ENCODE measurements around the gene GPR137C.

The GPR137C gene

DNA sequence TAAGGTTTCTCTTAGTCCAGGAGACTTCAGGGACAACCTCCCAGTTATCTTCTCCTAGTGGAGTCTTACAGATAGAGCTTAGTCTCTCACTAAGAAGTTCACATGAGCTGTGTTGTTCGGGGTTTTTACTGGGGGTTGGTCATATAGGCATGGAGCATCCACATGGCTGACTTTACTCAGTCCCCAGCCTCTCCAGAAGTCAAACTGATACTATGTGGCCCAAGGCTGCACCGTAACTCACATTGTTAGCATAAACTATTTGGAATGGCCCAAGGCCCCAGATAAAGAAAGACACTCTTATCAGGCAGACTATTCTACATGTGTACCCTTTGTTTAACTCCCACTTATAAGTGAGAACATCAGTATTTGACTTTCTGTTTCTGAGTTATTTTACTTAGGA, 23.2 kb downstream of the GPR137C start:
- Histone ChIP-seq H3K36me3 (ENCODE audit: insufficient read depth, low read length) (no peaks in the 10 kb centered on the region), H3K4me1 (ENCODE audit: control insufficient read depth, insufficient read depth, low read length) (no peaks in the 10 kb centered on the region), H3K9ac (ENCODE audit: low read depth, low read length) (no peak overlapping the region), H3K9me3 (replicated peaks; ENCODE audit: low read length) (no peaks in the 10 kb centered on the region), H3K27me3 (ENCODE audit: control insufficient read depth, insufficient read depth, low read length) (no peaks in the 10 kb centered on the region), H3K4me3 (ENCODE audit: low read length) (no peak overlapping the region), H3K4me2 (ENCODE audit: low read length) (no peak overlapping the region)

DNA sequence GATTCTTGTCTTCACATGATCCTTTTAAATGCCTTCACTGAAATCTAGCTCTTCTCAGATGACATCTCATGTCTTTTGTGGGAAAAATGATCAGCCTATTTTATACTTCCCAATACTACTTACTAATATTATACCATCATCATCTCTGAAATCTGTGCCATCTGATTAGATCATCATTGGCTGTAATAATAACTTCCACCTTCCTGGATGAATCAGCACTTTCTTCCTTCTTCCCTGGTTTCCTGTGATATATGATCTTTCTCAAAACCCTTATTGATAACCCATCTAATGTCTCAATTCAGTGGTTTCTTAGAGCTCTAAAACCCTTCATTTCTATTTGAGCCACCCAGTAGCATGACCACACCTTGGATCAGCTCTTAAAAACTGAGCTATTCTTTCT, 30.9 kb downstream of the GPR137C start:
- Histone ChIP-seq H3K4me1 (ENCODE audit: control insufficient read depth, insufficient read depth, low read length) (peaks cover 6% of the 10 kb centered on the region), H3K9ac (ENCODE audit: low read depth, low read length) (no peak overlapping the region), H3K4me2 (ENCODE audit: low read length) (no peak overlapping the region), H3K9me3 (replicated peaks; ENCODE audit: low read length) (no peaks in the 10 kb centered on the region), H3K27me3 (ENCODE audit: control insufficient read depth, insufficient read depth, low read length) (no peaks in the 10 kb centered on the region), H3K4me3 (ENCODE audit: low read length) (no peak overlapping the region), H3K36me3 (ENCODE audit: insufficient read depth, low read length) (no peaks in the 10 kb centered on the region)

DNA sequence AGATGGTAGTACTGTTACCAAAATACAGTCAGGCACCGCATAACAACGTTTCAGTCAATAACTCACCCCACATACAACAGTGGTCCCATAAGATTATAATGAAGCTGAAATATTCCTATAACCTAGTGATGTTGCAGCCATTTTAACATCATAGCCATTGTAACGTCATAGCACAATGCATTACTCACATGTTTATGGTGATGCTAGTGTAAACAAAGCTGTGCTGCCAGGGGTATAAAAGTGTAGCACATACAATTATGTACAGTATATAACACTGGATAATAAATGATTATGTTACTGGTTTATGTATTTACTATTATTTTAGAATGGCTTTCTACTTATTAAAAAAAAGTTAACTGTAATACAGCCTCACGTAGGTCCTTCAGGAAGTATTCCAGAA, 37.0 kb downstream of the GPR137C start:
- H3K9ac ChIP-seq (ENCODE audit: low read depth, low read length) = no peak overlapping the region
- no peaks in the 10 kb centered on the region for H3K36me3 ChIP-seq (ENCODE audit: insufficient read depth, low read length)
- H3K4me1 ChIP-seq (ENCODE audit: control insufficient read depth, insufficient read depth, low read length) = no peaks in the 10 kb centered on the region
- H3K27me3 ChIP-seq (ENCODE audit: control insufficient read depth, insufficient read depth, low read length) = no peaks in the 10 kb centered on the region
- H3K4me2 ChIP-seq (ENCODE audit: low read length) = no peak overlapping the region
- H3K9me3 ChIP-seq (replicated peaks; ENCODE audit: low read length) = no peaks in the 10 kb centered on the region
- H3K4me3 ChIP-seq (ENCODE audit: low read length) = no peak overlapping the region

DNA sequence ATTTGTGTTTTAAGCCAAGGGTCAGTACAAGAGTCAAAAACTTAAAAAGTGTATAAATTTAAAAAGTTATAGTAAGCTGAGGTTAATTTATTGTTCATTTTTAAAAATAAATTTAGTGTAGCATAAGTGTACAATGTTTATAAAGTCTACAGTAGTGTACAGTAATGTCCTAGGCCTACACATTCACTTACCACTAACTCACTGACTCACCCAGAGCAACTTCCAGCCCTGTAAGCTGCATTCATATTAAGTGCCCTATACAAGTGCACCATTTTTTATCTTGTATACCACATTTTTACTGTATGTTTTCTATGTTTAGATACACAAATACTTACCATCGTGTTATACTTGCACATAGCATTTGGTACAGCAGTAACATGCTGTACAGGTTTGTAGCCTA, 37.7 kb downstream of the GPR137C start:
- H3K36me3 ChIP-seq (ENCODE audit: insufficient read depth, low read length) = no peaks in the 10 kb centered on the region
- no peak overlapping the region for H3K4me2 ChIP-seq (ENCODE audit: low read length)
- H3K9me3 ChIP-seq (replicated peaks; ENCODE audit: low read length) = no peaks in the 10 kb centered on the region
- no peaks in the 10 kb centered on the region for H3K4me1 ChIP-seq (ENCODE audit: control insufficient read depth, insufficient read depth, low read length)
- H3K27me3 ChIP-seq (ENCODE audit: control insufficient read depth, insufficient read depth, low read length) = no peaks in the 10 kb centered on the region
- no peak overlapping the region for H3K9ac ChIP-seq (ENCODE audit: low read depth, low read length)
- H3K4me3 ChIP-seq (ENCODE audit: low read length) = no peak overlapping the region

DNA sequence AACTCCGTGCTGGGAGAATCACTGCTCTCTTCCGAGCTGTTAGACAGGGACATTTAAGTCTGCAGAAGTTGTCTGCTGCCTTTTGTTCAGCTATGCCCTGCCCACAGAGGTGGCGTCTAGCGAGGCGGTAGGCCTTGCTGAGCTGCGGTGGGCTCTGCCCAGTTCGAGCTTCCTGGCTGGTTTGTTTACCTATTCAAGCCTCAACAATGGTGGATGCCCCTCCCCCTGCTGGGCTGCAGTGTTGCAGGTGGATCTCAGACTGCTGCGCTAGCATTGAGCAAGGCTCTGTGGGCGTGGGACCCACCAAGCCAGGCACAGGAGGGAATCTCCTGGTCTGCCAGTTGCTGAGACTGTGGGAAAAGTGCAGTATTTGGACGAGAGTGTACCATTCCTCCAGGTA, 43.7 kb downstream of the GPR137C start:
- Histone ChIP-seq H3K4me1 (ENCODE audit: control insufficient read depth, insufficient read depth, low read length) (no peaks in the 10 kb centered on the region), H3K9me3 (replicated peaks; ENCODE audit: low read length) (no peaks in the 10 kb centered on the region), H3K4me3 (ENCODE audit: low read length) (no peak overlapping the region), H3K36me3 (ENCODE audit: insufficient read depth, low read length) (no peaks in the 10 kb centered on the region), H3K27me3 (ENCODE audit: control insufficient read depth, insufficient read depth, low read length) (no peaks in the 10 kb centered on the region), H3K4me2 (ENCODE audit: low read length) (no peak overlapping the region), H3K9ac (ENCODE audit: low read depth, low read length) (no peak overlapping the region)

DNA sequence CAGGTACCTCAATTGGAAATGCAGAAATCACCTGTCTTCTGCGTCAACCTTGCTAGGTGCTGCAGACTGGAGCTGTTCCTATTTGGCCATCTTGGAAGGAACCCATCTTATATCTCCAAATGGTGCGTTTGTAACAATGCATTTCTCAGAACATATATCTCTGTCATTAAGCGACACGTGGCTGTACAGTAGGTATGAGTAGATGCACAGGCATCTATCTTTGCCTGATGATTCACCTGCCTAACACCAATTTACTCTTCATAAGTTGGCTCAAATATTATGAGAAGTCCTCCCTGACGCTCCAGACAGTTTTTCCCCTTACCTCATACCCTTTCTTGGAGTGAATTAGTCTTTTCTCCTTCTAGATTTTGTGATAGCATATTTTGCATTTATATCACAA, 44.2 kb downstream of the GPR137C start:
- H3K4me1 ChIP-seq (ENCODE audit: control insufficient read depth, insufficient read depth, low read length) = no peaks in the 10 kb centered on the region
- no peaks in the 10 kb centered on the region for H3K9me3 ChIP-seq (replicated peaks; ENCODE audit: low read length)
- H3K27me3 ChIP-seq (ENCODE audit: control insufficient read depth, insufficient read depth, low read length) = no peaks in the 10 kb centered on the region
- no peak overlapping the region for H3K9ac ChIP-seq (ENCODE audit: low read depth, low read length)
- H3K4me2 ChIP-seq (ENCODE audit: low read length) = no peak overlapping the region
- no peaks in the 10 kb centered on the region for H3K36me3 ChIP-seq (ENCODE audit: insufficient read depth, low read length)
- H3K4me3 ChIP-seq (ENCODE audit: low read length) = no peak overlapping the region

DNA sequence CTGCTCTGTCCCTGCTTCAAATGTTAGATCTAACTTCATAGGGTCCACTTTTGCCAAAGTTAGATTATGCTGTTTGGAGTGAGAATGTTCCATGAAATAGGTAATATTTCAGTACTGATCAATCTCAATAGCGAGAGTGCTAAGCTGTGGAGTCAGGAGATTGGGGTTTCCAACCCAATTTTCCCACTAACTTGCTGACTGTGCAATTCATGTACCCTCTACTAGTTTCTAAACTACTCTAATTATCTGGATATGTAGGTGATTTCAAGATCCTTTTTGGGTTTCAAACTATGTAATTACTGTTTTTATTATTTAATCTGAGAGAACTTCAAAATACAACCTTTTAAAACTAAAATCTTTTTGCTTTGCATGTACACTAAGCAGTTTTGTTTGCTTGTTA, 45.9 kb downstream of the GPR137C start:
- H3K4me1 ChIP-seq (ENCODE audit: control insufficient read depth, insufficient read depth, low read length) = no peaks in the 10 kb centered on the region
- no peaks in the 10 kb centered on the region for H3K36me3 ChIP-seq (ENCODE audit: insufficient read depth, low read length)
- H3K27me3 ChIP-seq (ENCODE audit: control insufficient read depth, insufficient read depth, low read length) = no peaks in the 10 kb centered on the region
- H3K4me2 ChIP-seq (ENCODE audit: low read length) = no peak overlapping the region
- H3K4me3 ChIP-seq (ENCODE audit: low read length) = no peak overlapping the region
- H3K9me3 ChIP-seq (replicated peaks; ENCODE audit: low read length) = no peaks in the 10 kb centered on the region
- no peak overlapping the region for H3K9ac ChIP-seq (ENCODE audit: low read depth, low read length)

DNA sequence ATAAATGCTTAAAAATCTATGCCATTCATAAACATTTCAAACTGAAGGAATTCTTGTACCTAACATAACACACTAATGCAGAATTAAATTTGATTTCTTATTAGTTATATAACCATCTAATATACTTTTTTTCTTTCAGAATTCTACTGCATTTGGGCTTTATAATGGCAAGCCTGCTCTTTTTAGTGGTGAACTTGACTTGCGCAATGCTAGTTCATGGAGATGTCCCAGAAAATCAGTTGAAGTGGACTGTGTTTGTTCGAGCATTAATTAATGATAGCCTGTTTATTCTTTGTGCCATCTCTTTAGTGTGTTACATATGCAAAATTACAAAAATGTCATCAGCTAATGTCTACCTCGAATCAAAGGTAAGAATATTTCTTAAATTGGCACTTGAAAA, 47.3 kb downstream of the GPR137C start:
- H3K36me3 ChIP-seq (ENCODE audit: insufficient read depth, low read length) = no peaks in the 10 kb centered on the region
- H3K4me2 ChIP-seq (ENCODE audit: low read length) = no peak overlapping the region
- no peaks in the 10 kb centered on the region for H3K27me3 ChIP-seq (ENCODE audit: control insufficient read depth, insufficient read depth, low read length)
- H3K9ac ChIP-seq (ENCODE audit: low read depth, low read length) = no peak overlapping the region
- H3K9me3 ChIP-seq (replicated peaks; ENCODE audit: low read length) = no peaks in the 10 kb centered on the region
- H3K4me1 ChIP-seq (ENCODE audit: control insufficient read depth, insufficient read depth, low read length) = no peaks in the 10 kb centered on the region
- H3K4me3 ChIP-seq (ENCODE audit: low read length) = no peak overlapping the region

DNA sequence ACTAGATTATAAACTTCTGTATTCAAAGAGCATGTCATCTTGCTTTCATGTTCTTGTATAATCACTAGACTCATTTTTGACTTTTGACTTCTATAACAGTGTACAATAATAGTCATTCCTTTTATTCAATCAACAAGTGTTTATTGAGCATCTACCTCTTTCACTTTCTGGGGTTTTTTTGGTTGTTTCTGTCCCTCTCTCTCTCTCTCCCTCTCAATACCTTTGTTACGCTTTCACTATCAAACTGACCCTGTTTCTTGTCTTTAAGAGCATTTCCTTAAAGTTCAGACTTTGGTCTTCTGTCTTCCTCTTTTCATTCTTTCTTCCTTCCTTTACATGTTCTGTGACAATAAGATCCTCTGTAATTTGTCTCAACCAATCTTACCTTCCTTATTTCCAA, 49.5 kb downstream of the GPR137C start:
- H3K4me3 ChIP-seq (ENCODE audit: low read length) = no peak overlapping the region
- no peaks in the 10 kb centered on the region for H3K36me3 ChIP-seq (ENCODE audit: insufficient read depth, low read length)
- H3K27me3 ChIP-seq (ENCODE audit: control insufficient read depth, insufficient read depth, low read length) = no peaks in the 10 kb centered on the region
- H3K9me3 ChIP-seq (replicated peaks; ENCODE audit: low read length) = no peaks in the 10 kb centered on the region
- no peak overlapping the region for H3K4me2 ChIP-seq (ENCODE audit: low read length)
- no peaks in the 10 kb centered on the region for H3K4me1 ChIP-seq (ENCODE audit: control insufficient read depth, insufficient read depth, low read length)
- H3K9ac ChIP-seq (ENCODE audit: low read depth, low read length) = no peak overlapping the region

DNA sequence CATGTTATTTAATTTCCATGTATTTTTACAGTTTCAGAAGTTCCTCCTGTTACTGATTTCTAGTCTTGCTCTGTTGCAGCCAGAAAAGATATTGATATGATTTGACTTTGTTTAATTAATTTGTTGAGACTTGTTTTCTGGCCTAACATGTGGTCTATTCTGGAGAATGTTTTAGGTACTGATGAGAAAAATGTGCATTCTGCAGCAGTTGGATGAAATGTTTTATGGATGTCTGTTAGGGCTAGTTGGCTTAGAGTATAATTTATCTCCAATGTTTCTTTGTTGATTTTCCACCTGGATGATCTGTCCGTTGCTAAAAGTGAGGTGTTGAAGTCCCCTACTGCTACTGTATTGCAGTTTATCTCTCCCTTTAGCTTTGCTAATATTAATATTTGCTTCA, 54.4 kb downstream of the GPR137C start:
- Histone ChIP-seq H3K4me3 (ENCODE audit: low read length) (no peak overlapping the region), H3K4me2 (ENCODE audit: low read length) (no peak overlapping the region), H3K4me1 (ENCODE audit: control insufficient read depth, insufficient read depth, low read length) (no peaks in the 10 kb centered on the region), H3K9me3 (replicated peaks; ENCODE audit: low read length) (no peaks in the 10 kb centered on the region), H3K27me3 (ENCODE audit: control insufficient read depth, insufficient read depth, low read length) (no peaks in the 10 kb centered on the region), H3K36me3 (ENCODE audit: insufficient read depth, low read length) (no peaks in the 10 kb centered on the region), H3K9ac (ENCODE audit: low read depth, low read length) (no peak overlapping the region)

DNA sequence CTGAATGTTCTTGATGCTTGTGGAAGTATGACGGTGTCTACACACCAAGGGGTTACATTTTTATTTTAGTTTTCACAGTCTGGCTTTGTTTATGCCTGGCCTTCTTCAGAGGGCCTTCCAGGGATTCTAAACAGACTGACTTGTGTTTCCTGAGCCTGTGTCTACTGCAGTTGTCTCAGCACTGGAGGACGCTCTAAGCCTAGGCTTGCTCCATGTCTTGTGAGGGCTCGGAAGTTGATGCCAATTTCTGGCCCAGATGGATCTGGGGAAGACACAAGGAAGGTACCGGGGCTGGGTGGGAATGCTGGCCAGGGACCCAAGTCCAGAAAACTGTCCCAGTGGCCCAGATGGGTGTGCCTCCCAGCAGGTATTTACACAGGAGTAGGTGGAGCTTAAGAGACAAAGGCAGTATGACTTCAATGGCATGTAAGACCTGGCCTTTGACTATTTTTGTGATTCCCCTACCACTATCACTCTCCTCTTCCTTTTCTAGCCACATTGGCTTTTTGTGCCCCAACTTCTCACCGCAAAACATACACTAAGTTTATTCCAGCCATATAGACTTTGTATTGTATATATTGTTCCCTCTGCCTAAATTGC, 56.9 kb downstream of the GPR137C start:
- Histone ChIP-seq H3K36me3 (ENCODE audit: insufficient read depth, low read length) (no peaks in the 10 kb centered on the region), H3K9me3 (replicated peaks; ENCODE audit: low read length) (no peaks in the 10 kb centered on the region), H3K4me2 (ENCODE audit: low read length) (no peak overlapping the region), H3K27me3 (ENCODE audit: control insufficient read depth, insufficient read depth, low read length) (no peaks in the 10 kb centered on the region), H3K4me3 (ENCODE audit: low read length) (no peak overlapping the region), H3K4me1 (ENCODE audit: control insufficient read depth, insufficient read depth, low read length) (no peaks in the 10 kb centered on the region), H3K9ac (ENCODE audit: low read depth, low read length) (no peak overlapping the region)

DNA sequence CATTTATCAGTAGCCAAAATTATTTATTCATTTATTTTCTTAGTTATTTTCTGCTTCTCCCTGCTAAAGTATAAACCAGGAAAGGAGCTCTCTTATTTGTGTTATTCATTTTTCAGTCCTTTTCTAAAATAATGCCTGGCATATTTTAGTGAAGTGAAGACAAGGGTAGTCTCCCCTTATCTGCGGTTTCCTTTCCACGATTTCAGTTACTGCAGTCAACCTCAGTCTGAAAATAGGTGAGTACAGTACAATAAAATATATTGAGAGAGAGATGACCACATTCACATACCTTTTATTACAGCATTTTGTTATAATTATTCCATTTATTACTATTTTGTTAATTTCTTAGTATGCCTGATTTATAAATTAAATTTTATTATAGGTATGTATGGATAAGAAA, 57.6 kb downstream of the GPR137C start:
- Histone ChIP-seq H3K27me3 (ENCODE audit: control insufficient read depth, insufficient read depth, low read length) (no peaks in the 10 kb centered on the region), H3K4me3 (ENCODE audit: low read length) (no peak overlapping the region), H3K36me3 (ENCODE audit: insufficient read depth, low read length) (no peaks in the 10 kb centered on the region), H3K4me1 (ENCODE audit: control insufficient read depth, insufficient read depth, low read length) (no peaks in the 10 kb centered on the region), H3K4me2 (ENCODE audit: low read length) (no peak overlapping the region), H3K9ac (ENCODE audit: low read depth, low read length) (no peak overlapping the region), H3K9me3 (replicated peaks; ENCODE audit: low read length) (no peaks in the 10 kb centered on the region)
